Panc1 (cell line): Measurements from ENCODE around the gene UNC13C.

Experiments
- POLR2AphosphoS5 ChIP-seq: IDR thresholded peaks from 2 replicates; pipeline ENCODE4 v1.6.1; 2012; ENCODE audit warnings: mild to moderate bottlenecking, low read depth, low read length, moderate library complexity
- TF ChIP-seq, protein P1 (sequence below): fragments of 450-650 bp; IDR thresholded peaks from 2 replicates; pipeline ENCODE4 v1.5.1; 2017; ENCODE audit warnings: mild to moderate bottlenecking
- TF ChIP-seq, protein P2 (sequence below), 2 experiments: IDR thresholded peaks; 2 replicates each; pipeline ENCODE4 v1.6.1; 2011 to 2012; ENCODE audit warnings: low read depth in 2 of 2, control low read depth in 1 of 2, low read length in 1 of 2, mild to moderate bottlenecking in 1 of 2, moderate library complexity in 1 of 2; ENCODE audit not compliant: insufficient read depth in 1 of 2

DNA sequence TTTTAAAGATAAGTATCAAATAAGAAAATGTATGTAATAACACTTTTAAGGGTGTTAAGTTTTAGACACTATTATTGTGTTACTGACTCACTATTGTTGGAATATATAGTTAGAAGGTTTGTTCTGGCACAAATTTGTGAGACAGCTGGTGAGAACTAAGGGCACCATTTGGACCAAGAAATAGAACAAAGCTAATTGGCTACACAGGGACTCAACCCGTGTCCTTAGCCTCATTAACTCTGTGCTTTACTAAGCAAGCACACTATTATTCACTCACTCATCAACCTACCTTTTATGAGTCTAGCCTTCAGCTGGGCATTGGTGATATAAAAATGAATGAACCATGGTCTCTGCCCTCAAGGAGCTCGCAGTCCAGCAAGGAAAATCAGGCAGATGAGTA is 4.1 kb upstream of the UNC13C start:
- TF ChIP-seq, protein P1, sequence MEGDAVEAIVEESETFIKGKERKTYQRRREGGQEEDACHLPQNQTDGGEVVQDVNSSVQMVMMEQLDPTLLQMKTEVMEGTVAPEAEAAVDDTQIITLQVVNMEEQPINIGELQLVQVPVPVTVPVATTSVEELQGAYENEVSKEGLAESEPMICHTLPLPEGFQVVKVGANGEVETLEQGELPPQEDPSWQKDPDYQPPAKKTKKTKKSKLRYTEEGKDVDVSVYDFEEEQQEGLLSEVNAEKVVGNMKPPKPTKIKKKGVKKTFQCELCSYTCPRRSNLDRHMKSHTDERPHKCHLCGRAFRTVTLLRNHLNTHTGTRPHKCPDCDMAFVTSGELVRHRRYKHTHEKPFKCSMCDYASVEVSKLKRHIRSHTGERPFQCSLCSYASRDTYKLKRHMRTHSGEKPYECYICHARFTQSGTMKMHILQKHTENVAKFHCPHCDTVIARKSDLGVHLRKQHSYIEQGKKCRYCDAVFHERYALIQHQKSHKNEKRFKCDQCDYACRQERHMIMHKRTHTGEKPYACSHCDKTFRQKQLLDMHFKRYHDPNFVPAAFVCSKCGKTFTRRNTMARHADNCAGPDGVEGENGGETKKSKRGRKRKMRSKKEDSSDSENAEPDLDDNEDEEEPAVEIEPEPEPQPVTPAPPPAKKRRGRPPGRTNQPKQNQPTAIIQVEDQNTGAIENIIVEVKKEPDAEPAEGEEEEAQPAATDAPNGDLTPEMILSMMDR = no peak
- TF ChIP-seq POLR2AphosphoS5 = no peak
- TF ChIP-seq, protein P2, sequence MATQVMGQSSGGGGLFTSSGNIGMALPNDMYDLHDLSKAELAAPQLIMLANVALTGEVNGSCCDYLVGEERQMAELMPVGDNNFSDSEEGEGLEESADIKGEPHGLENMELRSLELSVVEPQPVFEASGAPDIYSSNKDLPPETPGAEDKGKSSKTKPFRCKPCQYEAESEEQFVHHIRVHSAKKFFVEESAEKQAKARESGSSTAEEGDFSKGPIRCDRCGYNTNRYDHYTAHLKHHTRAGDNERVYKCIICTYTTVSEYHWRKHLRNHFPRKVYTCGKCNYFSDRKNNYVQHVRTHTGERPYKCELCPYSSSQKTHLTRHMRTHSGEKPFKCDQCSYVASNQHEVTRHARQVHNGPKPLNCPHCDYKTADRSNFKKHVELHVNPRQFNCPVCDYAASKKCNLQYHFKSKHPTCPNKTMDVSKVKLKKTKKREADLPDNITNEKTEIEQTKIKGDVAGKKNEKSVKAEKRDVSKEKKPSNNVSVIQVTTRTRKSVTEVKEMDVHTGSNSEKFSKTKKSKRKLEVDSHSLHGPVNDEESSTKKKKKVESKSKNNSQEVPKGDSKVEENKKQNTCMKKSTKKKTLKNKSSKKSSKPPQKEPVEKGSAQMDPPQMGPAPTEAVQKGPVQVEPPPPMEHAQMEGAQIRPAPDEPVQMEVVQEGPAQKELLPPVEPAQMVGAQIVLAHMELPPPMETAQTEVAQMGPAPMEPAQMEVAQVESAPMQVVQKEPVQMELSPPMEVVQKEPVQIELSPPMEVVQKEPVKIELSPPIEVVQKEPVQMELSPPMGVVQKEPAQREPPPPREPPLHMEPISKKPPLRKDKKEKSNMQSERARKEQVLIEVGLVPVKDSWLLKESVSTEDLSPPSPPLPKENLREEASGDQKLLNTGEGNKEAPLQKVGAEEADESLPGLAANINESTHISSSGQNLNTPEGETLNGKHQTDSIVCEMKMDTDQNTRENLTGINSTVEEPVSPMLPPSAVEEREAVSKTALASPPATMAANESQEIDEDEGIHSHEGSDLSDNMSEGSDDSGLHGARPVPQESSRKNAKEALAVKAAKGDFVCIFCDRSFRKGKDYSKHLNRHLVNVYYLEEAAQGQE (IDR thresholded peaks at IDR 0.05; ENCODE audit: insufficient read depth in 1 of 2, low read depth in 2 of 2, low read length in 1 of 2) = no peak
